HCT116 (cell line): Measurements from ENCODE around the gene LTV1. TPM values are rescaled to one million over a fixed set of nuclear protein-coding genes. Genes with fewer than 3 reads are reported as not detected.

Experiments
- ATAC-seq: fragments of 200-7000 bp; cut with Tn5 transposase; 2 replicates; pipeline ENCODE4 v1.9.1; 2020; ENCODE audit warnings: mild to moderate bottlenecking, moderate library complexity
- BruUV-seq: library from RNA; stranded (reverse); fragments of 400-500 nt; replicated peaks from 2 replicates; lab custom pipeline; 2021; lab: Mats Ljungman, UMichigan
- CTCF ChIA-PET: fragments of 300-600 bp; sonication (Branson Sonifier 250); formaldehyde crosslinking; loops from one replicate; lab custom pipeline; 2021; ENCODE audit warnings: antibody characterized with exemption; lab: Charles Lee
- POLR2A ChIA-PET: fragments of 300-600, 350-600 bp; sonication (Branson Sonifier 250); formaldehyde crosslinking; loops from one replicate; lab custom pipeline; 2021; ENCODE audit warnings: antibody characterized with exemption; lab: Charles Lee
- RAD21 ChIA-PET, 2 experiments: fragments of 300-600 bp; sonication (Branson Sonifier 250); formaldehyde crosslinking; loops; one replicate each; lab custom pipeline; 2023; ENCODE audit warnings: low total read pairs in 2 of 2; ENCODE audit not compliant: uncharacterized antibody in 2 of 2, unreplicated experiment in 2 of 2, low non-redundant PET in 1 of 2; lab: Charles Lee
- DNase-seq: peaks from one replicate; pipeline ENCODE4 v3.0.0-alpha.2; 2010; ENCODE audit warnings: low read depth, low spot score
- H2AFZ ChIP-seq: fragments of 200-600 bp; shearing (Covaris generic), sonication (generic); 2 replicates; pipeline ENCODE4 v1.6.1; 2017; ENCODE audit warnings: low read depth, mixed run types, mixed read lengths, antibody characterized with exemption, low read length; ENCODE audit not compliant: poor library complexity, severe bottlenecking
- H3K27ac ChIP-seq: 2 replicates; pipeline ENCODE4 v1.5.1; 2012; ENCODE audit warnings: low read depth, low read length
- H3K27me3 ChIP-seq: fragments of 200-600 bp; sonication (generic); 2 replicates; pipeline ENCODE4 v1.6.1; 2016; ENCODE audit warnings: mixed run types, low read length, mixed read lengths; ENCODE audit not compliant: insufficient read depth
- H3K36me3 ChIP-seq, 2 experiments: fragments of 200-500 bp in 1 of 2; fragments of 200-600 bp in 1 of 2; sonication (Bioruptor generic) in 1 of 2; sonication (generic) in 1 of 2; 2 replicates each; pipeline versions ENCODE4 v1.5.1 to v1.6.1; 2014 to 2016; ENCODE audit warnings: low read length in 2 of 2, inconsistent platforms in 1 of 2, mixed read lengths in 1 of 2, mixed run types in 1 of 2; ENCODE audit not compliant: insufficient read depth in 2 of 2, control insufficient read depth in 1 of 2
- H3K4me1 ChIP-seq, 2 experiments: fragments of 200-600 bp in 1 of 2; sonication (generic) in 1 of 2; 2 replicates each; pipeline versions ENCODE4 v1.5.1 to v1.6.1; 2012 to 2017; ENCODE audit warnings: low read length in 2 of 2, inconsistent platforms in 1 of 2, mild to moderate bottlenecking in 1 of 2, mixed read lengths in 1 of 2, mixed run types in 1 of 2, moderate library complexity in 1 of 2; ENCODE audit not compliant: insufficient read depth in 2 of 2, control insufficient read depth in 1 of 2
- H3K4me2 ChIP-seq: fragments of 200-600 bp; sonication (generic); 2 replicates; pipeline ENCODE4 v1.6.1; 2017; ENCODE audit warnings: mixed run types, low read length, mixed read lengths
- H3K4me3 ChIP-seq, 2 experiments: fragments of 200-600 bp in 1 of 2; sonication (generic) in 1 of 2; replicated peaks in 1 of 2; 2 replicates each; pipeline ENCODE4 v1.5.1; 2011 to 2016; ENCODE audit warnings: low read length in 2 of 2, control low read depth in 1 of 2, low read depth in 1 of 2, mild to moderate bottlenecking in 1 of 2, mixed read lengths in 1 of 2, mixed run types in 1 of 2
- H3K79me2 ChIP-seq: fragments of 200-600 bp; sonication (generic); 2 replicates; pipeline ENCODE4 v1.6.1; 2017; ENCODE audit warnings: mild to moderate bottlenecking, mixed run types, low read length, moderate library complexity, mixed read lengths; ENCODE audit not compliant: insufficient read depth
- H3K9ac ChIP-seq: fragments of 200-600 bp; sonication (generic); 2 replicates; pipeline ENCODE4 v1.6.1; 2016; ENCODE audit warnings: low read length, mixed read lengths
- H3K9me2 ChIP-seq: fragments of 200-600 bp; sonication (generic), shearing (Covaris generic); 2 replicates; pipeline ENCODE4 v1.6.1; 2017; ENCODE audit warnings: mixed run types, mild to moderate bottlenecking, moderate library complexity; ENCODE audit not compliant: insufficient read depth
- H3K9me3 ChIP-seq, 2 experiments: fragments of 200-500 bp in 1 of 2; fragments of 200-600 bp in 1 of 2; sonication (Bioruptor generic) in 1 of 2; sonication (generic) in 1 of 2; 2 replicates each; pipeline ENCODE4 v1.6.1; 2014 to 2017; ENCODE audit warnings: low read length in 2 of 2, mixed read lengths in 2 of 2, inconsistent platforms in 1 of 2, low read depth in 1 of 2, mild to moderate bottlenecking in 1 of 2, mixed run types in 1 of 2, moderate library complexity in 1 of 2; ENCODE audit not compliant: control insufficient read depth in 1 of 2, insufficient read depth in 1 of 2
- H4K20me1 ChIP-seq: fragments of 200-600 bp; sonication (generic), shearing (Covaris generic); 2 replicates; pipeline ENCODE4 v1.6.1; 2017; ENCODE audit warnings: mixed run types, mild to moderate bottlenecking, moderate library complexity; ENCODE audit not compliant: insufficient read depth
- CBX3 ChIP-seq: IDR thresholded peaks from 2 replicates; pipeline ENCODE4 v1.6.1; 2012; ENCODE audit warnings: low read depth
- CEBPB ChIP-seq: IDR thresholded peaks from 2 replicates; pipeline ENCODE4 v1.6.1; 2012; ENCODE audit warnings: low read depth
- CTCF ChIP-seq, 3 experiments: fragments of 200-600 bp in 1 of 3; sonication (generic) in 1 of 3; IDR thresholded peaks in 2 of 3; conservative IDR thresholded peaks in 1 of 3; 2 replicates each; pipeline ENCODE4 v1.5.1; 2012 to 2017; ENCODE audit warnings: low read depth in 2 of 3, low read length in 2 of 3, antibody characterized with exemption in 1 of 3, borderline replicate concordance in 1 of 3, control low read depth in 1 of 3, mild to moderate bottlenecking in 1 of 3, mixed read lengths in 1 of 3, mixed run types in 1 of 3, moderate library complexity in 1 of 3; ENCODE audit not compliant: insufficient read depth in 1 of 3
- EGR1 ChIP-seq: IDR thresholded peaks from 2 replicates; pipeline ENCODE4 v1.6.1; 2012; ENCODE audit warnings: low read depth
- EZH2 ChIP-seq: fragments of 200-600 bp; sonication (generic); IDR thresholded peaks from 2 replicates; pipeline ENCODE4 v1.6.1; 2017; ENCODE audit warnings: antibody characterized with exemption, mixed run types
- FOSL1 ChIP-seq: IDR thresholded peaks from 2 replicates; pipeline ENCODE4 v1.6.1; 2012; ENCODE audit warnings: low read depth
- MAX ChIP-seq: IDR thresholded peaks from 2 replicates; pipeline ENCODE4 v1.6.1; 2012
- RAD21 ChIP-seq: IDR thresholded peaks from 2 replicates; pipeline ENCODE4 v1.6.1; 2012; ENCODE audit warnings: low read depth, mild to moderate bottlenecking
- SP1 ChIP-seq: IDR thresholded peaks from 2 replicates; pipeline ENCODE4 v1.6.1; 2012; ENCODE audit warnings: low read depth
- SRF ChIP-seq: IDR thresholded peaks from 2 replicates; pipeline ENCODE4 v1.6.1; 2012; ENCODE audit warnings: low read depth
- ZFX ChIP-seq: fragments of 450-650 bp; IDR thresholded peaks from 2 replicates; pipeline ENCODE4 v1.6.1; 2017
- ZNF274 ChIP-seq: fragments of 200-500 bp; sonication (Bioruptor generic); IDR thresholded peaks from 2 replicates; pipeline ENCODE4 v1.6.1; 2014; ENCODE audit warnings: mild to moderate bottlenecking, low read depth, low read length, inconsistent platforms
- intact Hi-C: fragments of 100-400 bp; cut with micrococcal nuclease; formaldehyde crosslinking; loops from 2 replicates; pipeline ENCODE4 v1.10.0; 2022
- total RNA-seq: library from RNA; stranded (reverse); gene quantifications from one replicate; pipeline ENCODE4 v1.2.1, GENCODE V29; 2021; ENCODE audit not compliant: unreplicated experiment
- TF ChIP-seq, protein P1 (sequence below): IDR thresholded peaks from 2 replicates; pipeline ENCODE4 v1.6.1; 2011; ENCODE audit warnings: mild to moderate bottlenecking, low read length, moderate library complexity; ENCODE audit not compliant: insufficient replicate concordance; ENCODE audit errors: extremely low read depth

The LTV1 gene
- total RNA-seq, 1 experiment from 2014 or later = 40.3 TPM

GRCh38 chr6:143900358-143900757, 57.2 kb downstream of the LTV1 start:
- Histone ChIP-seq H3K9ac (no peak overlapping the region), H3K4me1 (no peaks in the 10 kb centered on the region), H4K20me1 (no peaks in the 10 kb centered on the region), H3K79me2 (no peaks in the 10 kb centered on the region), H3K27ac (no peak overlapping the region), H3K4me3 (no peak overlapping the region), H3K36me3 (no peaks in the 10 kb centered on the region), H3K9me2 (no peaks in the 10 kb centered on the region), H3K27me3 (no peaks in the 10 kb centered on the region), H3K4me2 (no peak overlapping the region), H3K9me3 (no peaks in the 10 kb centered on the region), H2AFZ (no peak overlapping the region)
- DNase-seq (no peak), ATAC-seq (no peak)
- no TSS peak for BruUV-seq
- ChIA-PET CTCF (no interaction called here), POLR2A (no interaction called here), RAD21 (no interaction called here)
- intact Hi-C loops = no loop called here
- TF ChIP-seq EZH2 = no peak
- TF ChIP-seq SRF = no peak
- no peak for TF ChIP-seq CEBPB
- no peak for TF ChIP-seq ZFX
- no peak for TF ChIP-seq ZNF274
- TF ChIP-seq EGR1 = no peak
- TF ChIP-seq FOSL1 = no peak
- no peak for TF ChIP-seq CTCF (IDR thresholded peaks at IDR 0.05 in 2 of 3, conservative IDR thresholded peaks at IDR 0.05 in 1 of 3; ENCODE audit: borderline replicate concordance in 1 of 3, insufficient read depth in 1 of 3, low read depth in 2 of 3, low read length in 2 of 3)
- TF ChIP-seq RAD21 = no peak
- no peak for TF ChIP-seq SP1
- TF ChIP-seq, protein P1, sequence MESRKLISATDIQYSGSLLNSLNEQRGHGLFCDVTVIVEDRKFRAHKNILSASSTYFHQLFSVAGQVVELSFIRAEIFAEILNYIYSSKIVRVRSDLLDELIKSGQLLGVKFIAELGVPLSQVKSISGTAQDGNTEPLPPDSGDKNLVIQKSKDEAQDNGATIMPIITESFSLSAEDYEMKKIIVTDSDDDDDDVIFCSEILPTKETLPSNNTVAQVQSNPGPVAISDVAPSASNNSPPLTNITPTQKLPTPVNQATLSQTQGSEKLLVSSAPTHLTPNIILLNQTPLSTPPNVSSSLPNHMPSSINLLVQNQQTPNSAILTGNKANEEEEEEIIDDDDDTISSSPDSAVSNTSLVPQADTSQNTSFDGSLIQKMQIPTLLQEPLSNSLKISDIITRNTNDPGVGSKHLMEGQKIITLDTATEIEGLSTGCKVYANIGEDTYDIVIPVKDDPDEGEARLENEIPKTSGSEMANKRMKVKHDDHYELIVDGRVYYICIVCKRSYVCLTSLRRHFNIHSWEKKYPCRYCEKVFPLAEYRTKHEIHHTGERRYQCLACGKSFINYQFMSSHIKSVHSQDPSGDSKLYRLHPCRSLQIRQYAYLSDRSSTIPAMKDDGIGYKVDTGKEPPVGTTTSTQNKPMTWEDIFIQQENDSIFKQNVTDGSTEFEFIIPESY = no peak
- TF ChIP-seq CBX3 = no peak
- TF ChIP-seq MAX = no peak
